ENCODE measurements around the gene CBR4.

Gene CBR4

DNA sequence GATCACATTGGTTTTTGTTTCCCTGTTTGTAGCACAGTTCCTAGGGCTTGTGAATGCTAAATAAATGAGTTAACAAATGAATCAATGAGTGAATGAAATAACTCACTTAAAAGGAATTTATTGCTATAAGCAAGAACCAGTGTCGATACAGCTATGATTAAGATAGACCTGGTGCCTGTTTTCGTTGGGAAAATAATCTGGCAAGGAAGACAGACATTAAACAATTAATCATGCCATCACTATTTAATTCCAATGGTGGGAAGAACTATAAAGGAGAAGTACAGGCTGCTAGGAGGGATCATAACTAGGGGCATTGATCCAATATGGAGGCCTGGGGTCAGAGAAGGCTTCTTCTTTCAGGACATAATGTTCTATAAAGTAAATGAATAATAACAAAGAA lies 4.5 kb upstream of the CBR4 start:
- Histone ChIP-seq H3K27me3 (ENCODE audit: insufficient read depth, low read length) (no peaks in the 10 kb centered on the region), H3K4me3 (ENCODE audit: low read depth, low read length) (no peak overlapping the region), H3K79me2 (ENCODE audit: control insufficient read depth, insufficient read depth, low read length, unreplicated experiment) (peaks cover 2% of the 10 kb centered on the region), H2AFZ (ENCODE audit: low read length, unreplicated experiment) (peak overlapping the region; percentile 92), H3K4me1 (ENCODE audit: control insufficient read depth, insufficient read depth, low read length, unreplicated experiment) (peaks cover 24% of the 10 kb centered on the region), H3K36me3 (ENCODE audit: insufficient read depth, low read length) (no peaks in the 10 kb centered on the region), H3K27ac (ENCODE audit: low read depth, low read length) (peak overlapping the region; percentile 56)

- Histone ChIP-seq H3K27ac (ENCODE audit: low read depth, low read length) (no peak overlapping the region), H3K4me1 (ENCODE audit: control insufficient read depth, insufficient read depth, low read length, unreplicated experiment) (peaks cover 28% of the 10 kb centered on the region), H2AFZ (ENCODE audit: low read length, unreplicated experiment) (peak overlapping the region; percentile 53)
Observed at GRCh38 chr4:169013396-169013795, 3.3 kb upstream of the CBR4 start.

GRCh38 chr4:169012049-169012448 lies 2.0 kb upstream of the CBR4 start:
- H3K4me1 ChIP-seq (ENCODE audit: control insufficient read depth, insufficient read depth, low read length, unreplicated experiment): peaks cover 40% of the 10 kb centered on the region
- H3K27me3 ChIP-seq (ENCODE audit: insufficient read depth, low read length): no peaks in the 10 kb centered on the region
- no peak overlapping the region for H3K4me3 ChIP-seq (ENCODE audit: low read depth, low read length)
- peaks cover 20% of the 10 kb centered on the region for H3K79me2 ChIP-seq (ENCODE audit: control insufficient read depth, insufficient read depth, low read length, unreplicated experiment)
- no peaks in the 10 kb centered on the region for H3K36me3 ChIP-seq (ENCODE audit: insufficient read depth, low read length)
- no peak overlapping the region for H3K27ac ChIP-seq (ENCODE audit: low read depth, low read length)
- no peak overlapping the region for H2AFZ ChIP-seq (ENCODE audit: low read length, unreplicated experiment)

More at GRCh38 chr4:169013396-169013795, 3.3 kb upstream of the CBR4 start:
- peaks cover 14% of the 10 kb centered on the region for H3K79me2 ChIP-seq (ENCODE audit: control insufficient read depth, insufficient read depth, low read length, unreplicated experiment)
- no peak overlapping the region for H3K4me3 ChIP-seq (ENCODE audit: low read depth, low read length)
- no peaks in the 10 kb centered on the region for H3K27me3 ChIP-seq (ENCODE audit: insufficient read depth, low read length)
- no peaks in the 10 kb centered on the region for H3K36me3 ChIP-seq (ENCODE audit: insufficient read depth, low read length)

GRCh38 chr4:169009286-169010124 lies 550 bp downstream of the CBR4 start:
- Histone ChIP-seq H3K79me2 (ENCODE audit: control insufficient read depth, insufficient read depth, low read length, unreplicated experiment) (peaks cover 20% of the 10 kb centered on the region), H3K27ac (ENCODE audit: low read depth, low read length) (peak overlapping the region; percentile 68), H2AFZ (ENCODE audit: low read length, unreplicated experiment) (peak overlapping the region; percentile 57), H3K36me3 (ENCODE audit: insufficient read depth, low read length) (peaks cover 4% of the 10 kb centered on the region; the same call in 1 of the 2 replicates), H3K4me1 (ENCODE audit: control insufficient read depth, insufficient read depth, low read length, unreplicated experiment) (peaks cover 30% of the 10 kb centered on the region), H3K27me3 (ENCODE audit: insufficient read depth, low read length) (no peaks in the 10 kb centered on the region), H3K4me3 (ENCODE audit: low read depth, low read length) (peak overlapping the region; percentile 92)

DNA sequence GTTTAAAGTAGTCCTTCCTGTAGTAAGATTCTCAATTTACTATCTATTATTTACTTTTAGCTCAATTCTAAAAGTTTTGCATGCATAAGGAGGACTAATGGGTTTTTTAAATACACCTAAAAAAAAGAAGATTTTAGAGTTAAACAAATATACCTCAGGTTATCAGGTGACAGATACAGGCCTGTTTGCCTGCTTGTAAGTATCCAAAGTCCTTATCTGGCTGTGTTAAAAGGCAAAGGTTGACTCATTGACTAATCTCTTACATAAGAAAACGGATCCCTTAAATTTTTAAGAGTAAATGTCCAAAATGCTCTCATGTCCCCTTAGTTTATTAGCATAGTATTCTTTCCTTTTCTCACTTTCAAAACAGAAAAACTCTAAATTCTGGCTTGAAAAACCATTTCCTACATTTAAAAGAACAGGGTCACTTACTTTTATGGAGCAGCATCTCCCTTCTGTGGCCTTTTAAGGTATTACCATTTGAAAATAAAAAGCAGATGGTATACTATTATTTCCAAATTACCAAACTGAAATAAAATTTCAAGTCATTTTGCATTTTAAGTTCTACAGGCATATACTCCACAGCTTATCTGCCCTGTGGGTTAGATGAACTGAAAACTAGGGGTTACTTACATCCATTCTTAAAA lies 4.5 kb downstream of the CBR4 start:
- H3K36me3 ChIP-seq (ENCODE audit: insufficient read depth, low read length): peaks cover 6% of the 10 kb centered on the region; the same call in 1 of the 2 replicates
- no peaks in the 10 kb centered on the region for H3K27me3 ChIP-seq (ENCODE audit: insufficient read depth, low read length)
- no peak overlapping the region for H2AFZ ChIP-seq (ENCODE audit: low read length, unreplicated experiment)
- no peak overlapping the region for H3K27ac ChIP-seq (ENCODE audit: low read depth, low read length)
- no peak overlapping the region for H3K4me3 ChIP-seq (ENCODE audit: low read depth, low read length)
- H3K79me2 ChIP-seq (ENCODE audit: control insufficient read depth, insufficient read depth, low read length, unreplicated experiment): peaks cover 20% of the 10 kb centered on the region
- peaks cover 23% of the 10 kb centered on the region for H3K4me1 ChIP-seq (ENCODE audit: control insufficient read depth, insufficient read depth, low read length, unreplicated experiment)

- Histone ChIP-seq H3K36me3 (ENCODE audit: insufficient read depth, low read length) (peaks cover 18% of the 10 kb centered on the region; the same call in 1 of the 2 replicates), H3K4me3 (ENCODE audit: low read depth, low read length) (no peak overlapping the region), H3K4me1 (ENCODE audit: control insufficient read depth, insufficient read depth, low read length, unreplicated experiment) (peaks cover 7% of the 10 kb centered on the region), H2AFZ (ENCODE audit: low read length, unreplicated experiment) (no peak overlapping the region), H3K27ac (ENCODE audit: low read depth, low read length) (no peak overlapping the region), H3K27me3 (ENCODE audit: insufficient read depth, low read length) (no peaks in the 10 kb centered on the region), H3K79me2 (ENCODE audit: control insufficient read depth, insufficient read depth, low read length, unreplicated experiment) (peaks cover 4% of the 10 kb centered on the region)
Observed at GRCh38 chr4:169000315-169000714, 9.7 kb downstream of the CBR4 start.

- no peak overlapping the region for H3K4me3 ChIP-seq (ENCODE audit: low read depth, low read length)
- no peak overlapping the region for H2AFZ ChIP-seq (ENCODE audit: low read length, unreplicated experiment)
- H3K36me3 ChIP-seq (ENCODE audit: insufficient read depth, low read length): 0 out of 2 replicates have a peak, but pooled peaks cover 15% of the 10 kb centered on the region
- no peak overlapping the region for H3K27ac ChIP-seq (ENCODE audit: low read depth, low read length)
- H3K27me3 ChIP-seq (ENCODE audit: insufficient read depth, low read length): no peaks in the 10 kb centered on the region
- H3K4me1 ChIP-seq (ENCODE audit: control insufficient read depth, insufficient read depth, low read length, unreplicated experiment): peaks cover 7% of the 10 kb centered on the region
- peaks cover 4% of the 10 kb centered on the region for H3K79me2 ChIP-seq (ENCODE audit: control insufficient read depth, insufficient read depth, low read length, unreplicated experiment)
Observed at GRCh38 chr4:168999809-169000208, 10.2 kb downstream of the CBR4 start.

GRCh38 chr4:168998596-168998995 lies 11.5 kb downstream of the CBR4 start:
- no peak overlapping the region for H3K27ac ChIP-seq (ENCODE audit: low read depth, low read length)
- peaks cover 7% of the 10 kb centered on the region for H3K4me1 ChIP-seq (ENCODE audit: control insufficient read depth, insufficient read depth, low read length, unreplicated experiment)
- H3K36me3 ChIP-seq (ENCODE audit: insufficient read depth, low read length): 0 out of 2 replicates have a peak, but pooled peaks cover 15% of the 10 kb centered on the region
- no peak overlapping the region for H2AFZ ChIP-seq (ENCODE audit: low read length, unreplicated experiment)
- H3K4me3 ChIP-seq (ENCODE audit: low read depth, low read length): no peak overlapping the region
- H3K79me2 ChIP-seq (ENCODE audit: control insufficient read depth, insufficient read depth, low read length, unreplicated experiment): peaks cover 4% of the 10 kb centered on the region
- H3K27me3 ChIP-seq (ENCODE audit: insufficient read depth, low read length): no peaks in the 10 kb centered on the region

GRCh38 chr4:168995537-168996295 lies 14.3 kb downstream of the CBR4 start:
- H3K27me3 ChIP-seq (ENCODE audit: insufficient read depth, low read length): no peaks in the 10 kb centered on the region
- H3K4me1 ChIP-seq (ENCODE audit: control insufficient read depth, insufficient read depth, low read length, unreplicated experiment): peaks cover 7% of the 10 kb centered on the region
- H3K4me3 ChIP-seq (ENCODE audit: low read depth, low read length): no peak overlapping the region
- no peak overlapping the region for H2AFZ ChIP-seq (ENCODE audit: low read length, unreplicated experiment)
- 0 out of 2 replicates have a peak, but pooled peaks cover 13% of the 10 kb centered on the region for H3K36me3 ChIP-seq (ENCODE audit: insufficient read depth, low read length)
- H3K27ac ChIP-seq (ENCODE audit: low read depth, low read length): no peak overlapping the region
- H3K79me2 ChIP-seq (ENCODE audit: control insufficient read depth, insufficient read depth, low read length, unreplicated experiment): peaks cover 4% of the 10 kb centered on the region

DNA sequence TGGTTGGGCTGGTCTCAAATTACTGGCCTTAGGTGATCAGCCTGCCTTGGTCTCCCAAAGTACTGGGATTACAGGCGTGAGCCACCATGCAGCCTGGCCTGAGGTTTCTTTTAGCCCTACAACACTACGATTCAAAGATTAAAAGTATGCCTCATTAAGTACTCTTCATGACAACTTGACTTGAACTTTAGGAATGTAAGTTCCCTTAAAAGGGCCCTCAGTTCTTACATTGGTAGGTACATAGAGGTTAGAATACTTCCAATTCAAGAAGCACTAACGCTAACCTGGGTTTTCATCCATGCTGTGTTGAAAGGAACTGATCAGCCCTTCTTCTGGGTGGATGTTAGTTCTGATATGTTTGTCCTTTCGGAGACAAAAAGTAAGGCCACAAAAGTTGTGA lies 15.1 kb downstream of the CBR4 start:
- Histone ChIP-seq H3K27me3 (ENCODE audit: insufficient read depth, low read length) (no peaks in the 10 kb centered on the region), H3K4me1 (ENCODE audit: control insufficient read depth, insufficient read depth, low read length, unreplicated experiment) (peaks cover 3% of the 10 kb centered on the region), H2AFZ (ENCODE audit: low read length, unreplicated experiment) (no peak overlapping the region), H3K79me2 (ENCODE audit: control insufficient read depth, insufficient read depth, low read length, unreplicated experiment) (peaks cover 4% of the 10 kb centered on the region), H3K36me3 (ENCODE audit: insufficient read depth, low read length) (0 out of 2 replicates have a peak, but pooled peaks cover 13% of the 10 kb centered on the region), H3K4me3 (ENCODE audit: low read depth, low read length) (no peak overlapping the region), H3K27ac (ENCODE audit: low read depth, low read length) (no peak overlapping the region)
